ENCODE results near the gene USP43. TPM values are rescaled to one million over a fixed set of nuclear protein-coding genes. Genes with fewer than 3 reads are reported as not detected.

The USP43 gene
- polyA plus RNA-seq, 3 donors = 0.21 to 3.3 (median 0.79) TPM

DNA sequence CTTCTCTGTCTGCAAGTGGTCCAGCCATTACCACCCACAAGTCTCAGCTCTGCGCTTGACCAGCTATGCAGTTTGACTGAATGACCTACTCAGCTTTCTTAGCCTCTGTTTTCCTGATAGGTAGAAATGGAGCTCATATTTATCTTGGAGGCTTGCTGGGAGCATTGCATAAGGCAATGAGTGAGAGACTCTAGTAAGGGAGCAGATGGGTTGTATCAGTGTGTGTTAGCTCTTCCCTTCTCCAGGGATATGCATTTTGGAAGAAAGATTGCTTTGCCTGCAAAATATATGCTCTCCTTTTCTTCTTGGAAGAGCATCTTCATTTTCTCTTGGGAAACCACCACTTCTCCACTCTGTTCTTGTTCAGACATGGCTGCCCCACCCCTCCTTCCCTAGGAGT lies 120.0 kb downstream of the USP43 start:
- WGBS, 3 donors = 93 to 94% (median 93%) methylated on average over 1 of the region's 1 CpG
- H3K27ac ChIP-seq (ENCODE audit: low read depth, low read length) = no peak overlapping the region

DNA sequence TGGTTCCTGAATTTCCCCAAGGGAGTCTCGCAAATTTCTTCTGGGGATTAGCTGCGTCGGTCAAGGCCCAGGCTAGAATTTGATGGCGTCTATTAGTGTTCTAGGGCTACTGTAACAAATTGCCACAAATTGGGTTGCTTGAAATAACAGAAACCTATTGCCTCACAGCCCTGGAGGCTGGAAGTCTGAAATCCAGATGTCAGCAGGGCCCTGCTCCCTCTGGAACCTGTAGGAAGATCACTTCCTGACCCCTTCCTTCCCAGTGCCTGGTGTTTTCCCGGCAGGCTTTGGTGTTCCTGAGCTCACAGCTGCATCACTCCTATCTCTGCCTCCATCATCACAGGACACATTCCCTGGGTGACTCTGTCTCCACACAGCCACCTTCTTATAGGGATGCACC lies 121.7 kb downstream of the USP43 start:
- WGBS, 3 donors = 48 to 61% (median 59%) methylated on average over 5 of the region's 5 CpGs
- no peak overlapping the region for H3K27ac ChIP-seq (ENCODE audit: low read depth, low read length)

DNA sequence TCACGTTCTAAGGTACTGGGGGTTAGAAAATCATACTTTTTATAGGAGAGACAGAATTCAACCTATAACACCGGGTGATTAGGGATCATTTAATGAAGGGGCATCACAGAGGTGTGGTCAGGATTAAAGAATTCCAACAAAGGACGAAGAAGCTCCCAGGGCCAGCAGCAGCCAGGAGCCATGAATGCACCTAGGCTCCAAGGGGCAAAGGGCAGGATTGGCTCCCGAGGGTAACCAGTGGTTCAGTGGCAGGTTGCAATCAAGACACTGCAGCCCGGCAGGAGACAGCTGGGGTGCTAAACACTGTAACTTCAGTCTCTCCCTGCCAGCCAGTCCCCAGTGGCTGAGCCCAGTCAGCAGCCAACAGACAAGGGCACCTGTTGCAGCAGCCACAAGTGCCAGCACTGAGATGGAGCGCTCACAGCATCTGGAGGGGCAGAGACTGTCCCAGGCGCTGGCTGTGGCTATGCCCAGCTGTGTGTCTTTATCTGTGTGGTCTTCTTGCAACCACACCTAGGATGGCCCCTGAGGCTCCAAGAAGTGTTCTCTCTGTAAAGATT lies 122.2 kb downstream of the USP43 start:
- WGBS, 3 donors = 71 to 83% (median 82%) methylated on average over 7 of the region's 7 CpGs
- no peak overlapping the region for H3K27ac ChIP-seq (ENCODE audit: low read depth, low read length)

GRCh38 chr17:9768381-9768934 lies 123.1 kb downstream of the USP43 start:
- H3K27ac ChIP-seq (ENCODE audit: low read depth, low read length) = no peak overlapping the region
- WGBS, 3 donors = 33 to 39% (median 37%) methylated on average over 5 of the region's 5 CpGs

DNA sequence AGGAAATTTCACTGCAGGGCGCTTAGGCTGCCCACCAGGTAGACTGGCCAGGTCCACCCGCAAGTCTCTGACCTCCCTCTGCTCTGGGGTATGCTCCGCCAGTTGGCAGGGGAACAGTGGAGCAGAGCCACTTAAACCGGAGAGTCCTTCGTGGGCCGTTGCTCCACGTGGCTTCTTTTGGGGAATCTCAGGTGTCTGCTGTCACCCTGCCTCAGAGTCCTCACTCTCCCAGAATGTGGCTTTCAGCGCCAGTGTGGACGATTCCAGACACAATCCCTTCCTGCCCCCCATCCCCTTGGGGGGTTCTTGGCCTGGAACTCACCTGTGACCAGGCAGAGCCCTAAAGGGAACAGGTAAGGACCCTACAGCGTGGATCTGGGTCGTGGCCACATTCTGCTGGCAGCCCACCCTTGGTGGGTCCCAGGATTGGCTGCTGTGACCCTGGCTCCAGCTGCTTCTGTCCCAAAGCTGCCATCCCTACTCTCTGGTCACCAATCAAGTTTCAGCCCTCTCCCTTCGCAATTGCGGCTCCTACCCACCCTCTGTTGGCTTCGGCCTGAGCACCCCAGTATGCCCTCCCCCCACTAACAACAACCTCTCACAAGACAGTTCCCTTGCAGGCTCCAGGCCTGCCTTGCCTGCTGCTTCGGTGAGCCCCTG lies 123.8 kb downstream of the USP43 start:
- H3K27ac ChIP-seq (ENCODE audit: low read depth, low read length) = no peak overlapping the region
- WGBS, 3 donors = 79 to 88% (median 88%) methylated on average over 15 of the region's 15 CpGs

GRCh38 chr17:9771465-9771864 lies 126.1 kb downstream of the USP43 start:
- WGBS, 3 donors = 88 to 94% (median 92%) methylated on average over 27 of the region's 27 CpGs
- no peak overlapping the region for H3K27ac ChIP-seq (ENCODE audit: low read depth, low read length)

GRCh38 chr17:9772658-9773057 lies 127.3 kb downstream of the USP43 start:
- WGBS, 3 donors = 63 to 74% (median 73%) methylated on average over 19 of the region's 19 CpGs
- no peak overlapping the region for H3K27ac ChIP-seq (ENCODE audit: low read depth, low read length)

GRCh38 chr17:9776911-9777310 lies 131.6 kb downstream of the USP43 start:
- 78 to 92% (median 87%) methylated on average over 9 of the region's 9 CpGs for WGBS, 3 donors
- H3K27ac ChIP-seq (ENCODE audit: low read depth, low read length) = no peak overlapping the region

Other genes with a start within 250 kb of the USP43 start
- 10 to 100 TPM; 36.7 to 78.7 (median 55.6) TPM for gene STX8, start 69.7 kb upstream of the USP43 start, polyA plus RNA-seq
- under 1 TPM in 1 of 3 donors, not detected in 2; 0.22 TPM for gene CFAP52, start 68.9 kb upstream of the USP43 start, polyA plus RNA-seq
- gene DHRS7C, start 146.1 kb downstream of the USP43 start, polyA plus RNA-seq = 1 to 10 TPM in 1 of 3 donors, not detected in 2; 1.3 TPM
- not detected for gene GSG1L2, start 176.6 kb downstream of the USP43 start, polyA plus RNA-seq
- 10 to 100 TPM in 1 of 3 donors, 1 to 10 TPM in 1, under 1 TPM in 1; 0.58 to 57.7 (median 4.4) TPM for gene GLP2R, start 180.4 kb downstream of the USP43 start, polyA plus RNA-seq

Data from adipose tissue (tissue), 3 donors.